H1 (cell line): ENCODE measurements around the gene IL19. TPM values are rescaled to one million over a fixed set of nuclear protein-coding genes. Genes with fewer than 3 reads are reported as not detected.

Source experiments
- CHD7 ChIP-seq: fragments of 300-600 bp; sonication (generic); IDR thresholded peaks from 2 replicates; pipeline ENCODE4 v1.7.1; 2012; ENCODE audit warnings: low read length, moderate library complexity, mild to moderate bottlenecking, inconsistent platforms; ENCODE audit not compliant: insufficient replicate concordance
- EP300 ChIP-seq, 2 experiments: IDR thresholded peaks; 1 replicate in 1 of 2; 2 replicates in 1 of 2; pipeline ENCODE4 v1.6.1; 2011 to 2012; ENCODE audit warnings: low read depth in 2 of 2, low read length in 2 of 2, mild to moderate bottlenecking in 2 of 2, borderline replicate concordance in 1 of 2, inconsistent platforms in 1 of 2, moderate library complexity in 1 of 2
- FOSL1 ChIP-seq: IDR thresholded peaks from 2 replicates; pipeline ENCODE4 v1.6.1; 2011; ENCODE audit warnings: mild to moderate bottlenecking, low read depth, low read length, moderate library complexity; ENCODE audit not compliant: insufficient read depth
- NRF1 ChIP-seq: IDR thresholded peaks from 2 replicates; pipeline ENCODE4 v1.6.1; 2011; ENCODE audit warnings: mild to moderate bottlenecking, low read depth, low read length, improper control_type of control experiment
- POU5F1 ChIP-seq: IDR thresholded peaks from 2 replicates; pipeline ENCODE4 v1.6.1; 2011; ENCODE audit warnings: low read depth, mild to moderate bottlenecking, low read length, moderate library complexity
- RFX5 ChIP-seq: IDR thresholded peaks from 2 replicates; pipeline ENCODE4 v1.6.1; 2011; ENCODE audit warnings: low read depth, low read length, improper control_type of control experiment, borderline replicate concordance
- RXRA ChIP-seq: IDR thresholded peaks from 2 replicates; pipeline ENCODE4 v1.6.1; 2011; ENCODE audit warnings: low read depth, mild to moderate bottlenecking, low read length, moderate library complexity; ENCODE audit not compliant: insufficient read depth
- polyA plus RNA-seq, 7 experiments: library from polyadenylated mRNA; depleted of rRNA in 3 of 7; stranded (reverse) in 5 of 7; unstranded in 2 of 7; fragments of >200 nt in 5 of 7; fragments of 200-250 nt in 2 of 7; gene quantifications; 1 replicate in 5 of 7; 2 replicates in 1 of 7; 4 replicates in 1 of 7; pipeline versions ENCODE4 v1.2.1 to v1.2.3, GENCODE V29; 2011 to 2013; ENCODE audit warnings: missing spikeins in 2 of 7, mixed read lengths in 2 of 7
- total RNA-seq: library from RNA; stranded (reverse); fragmentation: NEBNext Ultra II Directional; extraction: Animal tissue kit (Norgen Biotek cat#: 25700); gene quantifications from 2 replicates; pipeline ENCODE4 v1.2.1, GENCODE V29; 2021

The IL19 gene
- total and polyA plus RNA-seq, 2 of the 8 experiments (the other 6 are each of a cell fraction or from before 2014, with no cell fraction given), result not detected

- no peak for TF ChIP-seq CHD7
- no peak for TF ChIP-seq POU5F1
- no peak for TF ChIP-seq NRF1
- no peak for TF ChIP-seq EP300 (IDR thresholded peaks at IDR 0.05; ENCODE audit: borderline replicate concordance in 1 of 2, low read depth in 2 of 2, low read length in 2 of 2)
- TF ChIP-seq FOSL1, result no peak
- no peak for TF ChIP-seq RFX5
- TF ChIP-seq RXRA, result no peak
Measured at GRCh38 chr1:206805357-206805756, 34.8 kb downstream of the IL19 start (continued).
